IMR-90 (cell line): Measurements from ENCODE around the gene SPSB2.

ENCODE experiments used
- BHLHE40 ChIP-seq: fragments of 150-350 bp; IDR thresholded peaks from 2 replicates; pipeline ENCODE4 v1.6.1; 2016; ENCODE audit warnings: mild to moderate bottlenecking, low read depth, low read length
- CEBPB ChIP-seq: IDR thresholded peaks from 2 replicates; pipeline ENCODE4 v1.6.1; 2012; ENCODE audit warnings: low read depth, low read length, improper control_type of control experiment
- CTCF ChIP-seq: conservative IDR thresholded peaks from 2 replicates; pipeline ENCODE4 v1.5.1; 2012; ENCODE audit warnings: mild to moderate bottlenecking, low read depth, low read length, improper control_type of control experiment
- ELK1 ChIP-seq: fragments of 150-350 bp; IDR thresholded peaks from 2 replicates; pipeline ENCODE4 v1.6.1; 2016; ENCODE audit warnings: low read depth, mild to moderate bottlenecking, low read length, moderate library complexity, borderline replicate concordance
- FOS ChIP-seq: fragments of 150-350 bp; IDR thresholded peaks from 2 replicates; pipeline ENCODE4 v1.6.1; 2016; ENCODE audit warnings: low read depth, low read length
- MAFK ChIP-seq: IDR thresholded peaks from 2 replicates; pipeline ENCODE4 v1.6.1; 2012; ENCODE audit warnings: low read depth, low read length, improper control_type of control experiment
- MAZ ChIP-seq: IDR thresholded peaks from 2 replicates; pipeline ENCODE4 v1.6.1; 2012; ENCODE audit warnings: low read depth, mild to moderate bottlenecking, low read length, improper control_type of control experiment, moderate library complexity, borderline replicate concordance
- MXI1 ChIP-seq: IDR thresholded peaks from 2 replicates; pipeline ENCODE4 v1.6.1; 2012; ENCODE audit warnings: low read depth, mild to moderate bottlenecking, low read length, moderate library complexity, borderline replicate concordance
- POLR2A ChIP-seq: IDR thresholded peaks from 2 replicates; pipeline ENCODE4 v1.6.1; 2012; ENCODE audit warnings: mild to moderate bottlenecking, low read depth, low read length
- RAD21 ChIP-seq: IDR thresholded peaks from 2 replicates; pipeline ENCODE4 v1.6.1; 2012; ENCODE audit warnings: low read length, improper control_type of control experiment
- RFX5 ChIP-seq: IDR thresholded peaks from 2 replicates; pipeline ENCODE4 v1.8.0; 2012; ENCODE audit warnings: low read depth, mild to moderate bottlenecking, low read length, moderate library complexity
- SMC3 ChIP-seq: fragments of 150-350 bp; IDR thresholded peaks from 2 replicates; pipeline ENCODE4 v1.6.1; 2016; ENCODE audit warnings: low read depth, mild to moderate bottlenecking, antibody characterized with exemption, low read length, moderate library complexity
- USF2 ChIP-seq: fragments of 150-350 bp; IDR thresholded peaks from 2 replicates; pipeline ENCODE4 v1.6.1; 2017; ENCODE audit warnings: mild to moderate bottlenecking, antibody characterized with exemption, low read length, low read depth

- TF ChIP-seq CTCF (no peak), POLR2A (no peak), RFX5 (no peak), MXI1 (no peak), MAFK (no peak), SMC3 (no peak), MAZ (no peak), USF2 (no peak), ELK1 (no peak), CEBPB (no peak), RAD21 (no peak), FOS (no peak), BHLHE40 (no peak)
Observed at GRCh38 chr12:6845395-6845794, 27.7 kb downstream of the SPSB2 start.
